NCI-H1048 (cell line): ENCODE results near the gene FAM13B.
"Not testable (repeated sequence)": the region's sequence is repeated elsewhere in the genome, so short reads cannot be mapped to it uniquely, and the experiment has no call there.

Experiments
- DNase-seq: peaks from one replicate; lab custom pipeline; 2025; lab: John Stamatoyannopoulos, UW

Gene FAM13B

GRCh38 chr5:138033907-138034306, 1.0 kb upstream of the FAM13B start:
- DNase-seq, result no peak

GRCh38 chr5:138033386-138033808, 518 bp upstream of the FAM13B start:
- no peak for DNase-seq

GRCh38 chr5:138032028-138032571, 779 bp downstream of the FAM13B start:
- DNase-seq, result no peak

GRCh38 chr5:138029944-138030343, 2.9 kb downstream of the FAM13B start:
- DNase-seq, result no peak

- DNase-seq, result no peak
These were observed 3.4 kb downstream of the FAM13B start for GRCh38 chr5:138029501-138029900.

- no peak for DNase-seq
These were observed 3.9 kb downstream of the FAM13B start for GRCh38 chr5:138028971-138029365.

- not testable (repeated sequence) for DNase-seq
These were observed 4.5 kb downstream of the FAM13B start for GRCh38 chr5:138028262-138028970.

GRCh38 chr5:138026793-138027192, 6.1 kb downstream of the FAM13B start:
- DNase-seq, result not testable (repeated sequence)

- no peak for DNase-seq
These were observed 7.6 kb downstream of the FAM13B start for GRCh38 chr5:138025285-138025684.

GRCh38 chr5:138024117-138024516, 8.8 kb downstream of the FAM13B start:
- DNase-seq, result no peak

GRCh38 chr5:138022912-138023311, 10.0 kb downstream of the FAM13B start:
- no peak for DNase-seq

GRCh38 chr5:138021771-138022170, 11.1 kb downstream of the FAM13B start:
- DNase-seq, result no peak

- no peak for DNase-seq
These were observed 14.0 kb downstream of the FAM13B start for GRCh38 chr5:138018849-138019248.

GRCh38 chr5:138015916-138016315, 17.0 kb downstream of the FAM13B start:
- no peak for DNase-seq

- no peak for DNase-seq
These were observed 20.9 kb downstream of the FAM13B start for GRCh38 chr5:138011991-138012390.

- DNase-seq, result no peak
These were observed 32.7 kb downstream of the FAM13B start for GRCh38 chr5:138000102-138000723.

- DNase-seq, result no peak
These were observed 35.1 kb downstream of the FAM13B start for GRCh38 chr5:137997726-137998213.

GRCh38 chr5:137995749-137996128, 37.1 kb downstream of the FAM13B start:
- DNase-seq, result no peak

GRCh38 chr5:137995077-137995748, 37.7 kb downstream of the FAM13B start:
- no peak for DNase-seq

GRCh38 chr5:137994556-137994955, 38.3 kb downstream of the FAM13B start:
- DNase-seq, result no peak

GRCh38 chr5:137989419-137989818, 43.5 kb downstream of the FAM13B start:
- no peak for DNase-seq

GRCh38 chr5:137975208-137975607, 57.7 kb downstream of the FAM13B start:
- DNase-seq, result no peak

GRCh38 chr5:137970384-137970783, 62.5 kb downstream of the FAM13B start:
- not testable (repeated sequence) for DNase-seq
